CD4-positive, alpha-beta T cell treated with Interleukin-10 for 1 hour (primary cell): ENCODE data around the gene MYO15B.
A peak's percentile ranks its signal among the peaks of the same experiment; 100 is the strongest.

ENCODE experiments used
- DNase-seq: peaks from one replicate; pipeline ENCODE4 v3.0.0-alpha.2; 2020

MYO15B gene

GRCh38 chr17:75558666-75559530, 28.7 kb upstream of the MYO15B start:
- DNase-seq = no peak

- DNase-seq = no peak
Measured at GRCh38 chr17:75559958-75560533, 27.6 kb upstream of the MYO15B start.

GRCh38 chr17:75561927-75562603, 25.5 kb upstream of the MYO15B start:
- no peak for DNase-seq

- DNase-seq = no peak
Measured at GRCh38 chr17:75563063-75563758, 24.4 kb upstream of the MYO15B start.

GRCh38 chr17:75564195-75564594, 23.4 kb upstream of the MYO15B start:
- DNase-seq = no peak

- DNase-seq = no peak
Measured at GRCh38 chr17:75565066-75565465, 22.5 kb upstream of the MYO15B start.

- no peak for DNase-seq
Measured at GRCh38 chr17:75565618-75566017, 22.0 kb upstream of the MYO15B start.

- DNase-seq = no peak
Measured at GRCh38 chr17:75566416-75566815, 21.2 kb upstream of the MYO15B start.

- DNase-seq = no peak
Measured at GRCh38 chr17:75566834-75567233, 20.8 kb upstream of the MYO15B start.

GRCh38 chr17:75568412-75569255, 19.0 kb upstream of the MYO15B start:
- DNase-seq = no peak

GRCh38 chr17:75570034-75570676, 17.4 kb upstream of the MYO15B start:
- DNase-seq = no peak

- DNase-seq = no peak
Measured at GRCh38 chr17:75570772-75571171, 16.8 kb upstream of the MYO15B start.

GRCh38 chr17:75571197-75571884, 16.3 kb upstream of the MYO15B start:
- peak; percentile 21 for DNase-seq

GRCh38 chr17:75571885-75572215, 15.8 kb upstream of the MYO15B start:
- no peak for DNase-seq

- no peak for DNase-seq
Measured at GRCh38 chr17:75572713-75573539, 14.7 kb upstream of the MYO15B start.

- DNase-seq = no peak
Measured at GRCh38 chr17:75573540-75573957, 14.1 kb upstream of the MYO15B start.

- no peak for DNase-seq
Measured at GRCh38 chr17:75573994-75574393, 13.6 kb upstream of the MYO15B start.

GRCh38 chr17:75574404-75575036, 13.1 kb upstream of the MYO15B start:
- DNase-seq = no peak

GRCh38 chr17:75575197-75575596, 12.4 kb upstream of the MYO15B start:
- DNase-seq = no peak

GRCh38 chr17:75575728-75576127, 11.9 kb upstream of the MYO15B start:
- no peak for DNase-seq
